HepG2 (cell line): Measurements from ENCODE around the gene NPHS1. TPM values are rescaled to one million over a fixed set of nuclear protein-coding genes. Genes with fewer than 3 reads are reported as not detected.

Source experiments
- BHLHE40 ChIP-seq: IDR thresholded peaks from 2 replicates; pipeline ENCODE4 v1.6.1; 2011; ENCODE audit warnings: low read length, improper control_type of control experiment
- ELF3 ChIP-seq: IDR thresholded peaks from 2 replicates; pipeline ENCODE4 v1.6.1; 2016; ENCODE audit warnings: missing genetic modification reagents, missing compliant biosample characterization
- PATZ1 ChIP-seq: sonication (generic); formaldehyde crosslinking; IDR thresholded peaks from 2 replicates; pipeline ENCODE4 v1.4.0; 2020; ENCODE audit warnings: missing genetic modification reagents
- PTBP1 ChIP-seq: fragments of 200-400 bp; formaldehyde crosslinking; IDR thresholded peaks from 2 replicates; pipeline ENCODE4 v1.6.1; 2018; ENCODE audit warnings: low read length, low read depth; ENCODE audit not compliant: poor library complexity, severe bottlenecking
- SKIL ChIP-seq: sonication (generic); formaldehyde crosslinking; IDR thresholded peaks from 2 replicates; pipeline ENCODE4 v1.8.0; 2022; ENCODE audit warnings: missing genetic modification reagents, mild to moderate bottlenecking, moderate library complexity, borderline replicate concordance
- ZBTB2 ChIP-seq: sonication (generic); formaldehyde crosslinking; IDR thresholded peaks from 2 replicates; pipeline ENCODE4 v1.8.0; 2022; ENCODE audit warnings: low read depth, missing genetic modification reagents
- ZBTB49 ChIP-seq: sonication (generic); formaldehyde crosslinking; IDR thresholded peaks from 2 replicates; pipeline ENCODE4 v1.4.0; 2020; ENCODE audit warnings: missing genetic modification reagents, borderline replicate concordance
- ZBTB7A ChIP-seq: sonication (generic); formaldehyde crosslinking; IDR thresholded peaks from 2 replicates; pipeline ENCODE4 v1.8.0; 2022; ENCODE audit warnings: mild to moderate bottlenecking, missing genetic modification reagents
- ZNF646 ChIP-seq: sonication (generic); formaldehyde crosslinking; IDR thresholded peaks from 2 replicates; pipeline ENCODE4 v1.9.0; 2021; ENCODE audit warnings: mild to moderate bottlenecking, missing genetic modification reagents
- ZNF709 ChIP-seq: sonication (generic); formaldehyde crosslinking; IDR thresholded peaks from 2 replicates; pipeline ENCODE4 v1.5.0; 2020; ENCODE audit warnings: mild to moderate bottlenecking, missing genetic modification reagents
- ZNF724P ChIP-seq: sonication (generic); formaldehyde crosslinking; IDR thresholded peaks from 2 replicates; pipeline ENCODE4 v1.8.0; 2022; ENCODE audit warnings: missing genetic modification reagents, borderline replicate concordance
- ZSCAN25 ChIP-seq: sonication (generic); formaldehyde crosslinking; IDR thresholded peaks from 2 replicates; pipeline ENCODE4 v1.8.0; 2022; ENCODE audit warnings: mild to moderate bottlenecking, missing genetic modification reagents
- ZSCAN31 ChIP-seq: sonication (generic); formaldehyde crosslinking; IDR thresholded peaks from 2 replicates; pipeline ENCODE4 v1.5.0; 2020; ENCODE audit warnings: low read depth, mild to moderate bottlenecking, missing genetic modification reagents
- polyA plus RNA-seq, 8 experiments: library from polyadenylated mRNA; depleted of rRNA in 3 of 8; stranded (reverse) in 7 of 8; unstranded in 1 of 8; fragments of >200 nt; fragmentation: Illumina TruSeq in 4 of 8; extraction: Trizol in 4 of 8; gene quantifications; 2 replicates each; pipeline versions ENCODE4 v1.2.1 to v1.2.3, GENCODE V29; 2011 to 2016; ENCODE audit warnings: low read depth in 4 of 8, missing spikeins in 1 of 8, mixed read lengths in 1 of 8; ENCODE audit not compliant: insufficient read depth in 1 of 8
- total RNA-seq, 5 experiments: library from RNA; depleted of rRNA; stranded (reverse); fragments of >200 nt; fragmentation: Illumina TruSeq; extraction: Trizol; gene quantifications; 2 replicates each; pipeline ENCODE4 v1.2.3, GENCODE V29; 2016; ENCODE audit warnings: low read depth in 1 of 5

Gene NPHS1
- total and polyA plus RNA-seq, 2 of the 13 experiments (the other 11 are each of a cell fraction or from before 2014, with no cell fraction given), result not detected

GRCh38 chr19:35797663-35798062, 54.6 kb downstream of the NPHS1 start (continued):
- TF ChIP-seq PTBP1, result no peak
- no peak for TF ChIP-seq ZSCAN31 (CRISPR knock-in tag)
- no peak for TF ChIP-seq ZNF724P
- 0 out of 2 replicates have a peak, but pooled peaks have one; percentile 25 for TF ChIP-seq PATZ1 (CRISPR knock-in tag)
- no peak for TF ChIP-seq ZBTB49
- TF ChIP-seq ZBTB2 (CRISPR knock-in tag), result no peak
- TF ChIP-seq ZNF709 (CRISPR knock-in tag), result 0 out of 2 replicates have a peak, but pooled peaks have one; percentile 27
- no peak for TF ChIP-seq ZNF646 (CRISPR knock-in tag)
- TF ChIP-seq ZSCAN25 (CRISPR knock-in tag), result peak; percentile 56; the same call in 1 of the 2 replicates
- no peak for TF ChIP-seq SKIL (CRISPR knock-in tag)
- peak; percentile 52; the same call in 1 of the 2 replicates for TF ChIP-seq ELF3
- 0 out of 2 replicates have a peak, but pooled peaks have one; percentile 50 for TF ChIP-seq ZBTB7A (CRISPR knock-in tag)
- TF ChIP-seq BHLHE40, result no peak
